Stimulated activated CD8-positive, alpha-beta memory T cell treated with anti-CD3 and anti-CD28 coated beads, Interleukin-2, amount 100 ng/mL, for 48 hours (primary cell): ENCODE results near the gene WBP11.

Source experiments
- DNase-seq, 2 donors: peaks; one replicate each; pipeline ENCODE4 v3.0.0-alpha.2; 2020; ENCODE audit warnings: low read depth in 2 of 2

WBP11 gene

GRCh38 chr12:14824012-14824634 is 20.8 kb upstream of the WBP11 start:
- DNase-seq = no peak

GRCh38 chr12:14814014-14814413 is 10.7 kb upstream of the WBP11 start, which contains the start of gene SMCO3:
Gene SMCO3, minus strand, starts transcription at chr12:14814182. Its CDS starts 7,502 bp downstream, at chr12:14806680.
- DNase-seq = no peak

GRCh38 chr12:14811486-14811885 is 8.2 kb upstream of the WBP11 start:
- no peak for DNase-seq

GRCh38 chr12:14810953-14811483 is 7.7 kb upstream of the WBP11 start:
- no peak for DNase-seq

GRCh38 chr12:14810167-14810952 is 7.1 kb upstream of the WBP11 start:
- DNase-seq = no peak

- DNase-seq = no peak
These were observed 517 bp upstream of the WBP11 start for GRCh38 chr12:14803830-14804160.

- no peak for DNase-seq
These were observed 612 bp downstream of the WBP11 start for GRCh38 chr12:14802721-14803010.

- no peak for DNase-seq
These were observed 1.0 kb downstream of the WBP11 start for GRCh38 chr12:14802247-14802646.

- no peak for DNase-seq
These were observed 8.2 kb downstream of the WBP11 start for GRCh38 chr12:14795028-14795448.

- no peak for DNase-seq
These were observed 17.7 kb downstream of the WBP11 start for GRCh38 chr12:14785568-14785967.

GRCh38 chr12:14784471-14784870 is 18.8 kb downstream of the WBP11 start:
- DNase-seq = no peak

GRCh38 chr12:14782756-14783155 is 20.5 kb downstream of the WBP11 start:
- no peak for DNase-seq

- no peak for DNase-seq
These were observed 21.7 kb downstream of the WBP11 start for GRCh38 chr12:14781563-14781962.

GRCh38 chr12:14780859-14781258 is 22.4 kb downstream of the WBP11 start:
- DNase-seq = no peak

- DNase-seq = no peak
These were observed 23.4 kb downstream of the WBP11 start for GRCh38 chr12:14779834-14780233.

GRCh38 chr12:14777271-14777670 is 26.0 kb downstream of the WBP11 start:
- DNase-seq = no peak

- DNase-seq = no peak
These were observed 26.9 kb downstream of the WBP11 start for GRCh38 chr12:14776236-14776961.

- no peak for DNase-seq
These were observed 27.7 kb downstream of the WBP11 start for GRCh38 chr12:14775636-14775980.

GRCh38 chr12:14774906-14775635 is 28.2 kb downstream of the WBP11 start:
- peak in 1 of 2 donors; percentile 8 for DNase-seq

GRCh38 chr12:14774074-14774905 is 29.0 kb downstream of the WBP11 start:
- DNase-seq = peak; percentile 70 to 82

GRCh38 chr12:14773685-14774073 is 29.6 kb downstream of the WBP11 start:
- peak; percentile 4 to 13 for DNase-seq
